ENCODE results near the gene FAM20C. TPM values are rescaled to one million over a fixed set of nuclear protein-coding genes. Genes with fewer than 3 reads are reported as not detected.

FAM20C gene
- total RNA-seq, 1 donor from 2014 or later = 11.8 TPM

DNA sequence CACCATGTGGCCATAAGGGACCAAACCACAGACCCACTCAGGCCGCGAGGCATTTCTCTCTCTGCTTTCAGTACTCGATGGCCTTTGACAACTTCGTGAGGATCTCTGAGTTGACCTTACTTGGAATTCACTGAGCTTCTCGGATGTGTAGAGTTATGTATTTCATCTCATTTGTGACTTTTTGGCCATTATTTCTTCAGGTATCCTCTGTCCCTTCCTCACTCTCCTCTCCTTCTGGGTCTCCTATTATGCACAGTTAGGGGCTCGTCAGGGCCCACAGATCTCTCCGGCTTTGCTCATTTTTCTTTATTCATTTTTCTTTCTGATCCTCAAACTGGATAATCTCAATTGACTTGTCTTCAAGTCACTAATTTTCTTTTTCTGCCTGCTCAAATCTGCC lies 81.0 kb downstream of the FAM20C start:
- DNase-seq = no peak

- DNase-seq = no peak
Measured at GRCh38 chr7:274266-274665, 81.9 kb downstream of the FAM20C start.

GRCh38 chr7:276230-276835 lies 84.0 kb downstream of the FAM20C start:
- DNase-seq = no peak

GRCh38 chr7:277228-277627 lies 84.9 kb downstream of the FAM20C start:
- DNase-seq = no peak

- DNase-seq = no peak
Measured at GRCh38 chr7:278081-278480, 85.7 kb downstream of the FAM20C start.

- DNase-seq = no peak
Measured at GRCh38 chr7:279821-280220, 87.5 kb downstream of the FAM20C start.

GRCh38 chr7:280461-280860 lies 88.1 kb downstream of the FAM20C start:
- DNase-seq = no peak

- DNase-seq = no peak
Measured at GRCh38 chr7:281637-282036, 89.3 kb downstream of the FAM20C start.

DNA sequence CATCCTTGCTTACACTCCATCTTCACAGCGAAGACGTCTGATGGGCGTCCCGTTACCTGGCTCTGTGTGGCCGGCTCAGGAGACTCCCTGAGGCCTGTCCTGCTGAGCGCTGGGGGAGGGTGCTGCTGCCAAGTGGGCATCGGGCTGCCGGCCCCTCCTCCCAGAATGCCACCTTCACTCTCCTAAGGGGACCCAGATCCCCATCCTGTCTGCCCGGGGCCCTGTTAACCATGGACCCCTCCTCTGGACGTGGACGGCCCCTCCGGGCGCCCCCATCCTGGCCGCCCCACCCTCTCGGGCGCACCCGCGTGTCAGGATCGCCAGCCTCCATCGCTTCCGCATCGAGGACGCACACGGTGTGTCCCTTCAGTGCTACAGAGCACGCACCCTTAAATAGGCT lies 90.2 kb downstream of the FAM20C start:
- DNase-seq = no peak

DNA sequence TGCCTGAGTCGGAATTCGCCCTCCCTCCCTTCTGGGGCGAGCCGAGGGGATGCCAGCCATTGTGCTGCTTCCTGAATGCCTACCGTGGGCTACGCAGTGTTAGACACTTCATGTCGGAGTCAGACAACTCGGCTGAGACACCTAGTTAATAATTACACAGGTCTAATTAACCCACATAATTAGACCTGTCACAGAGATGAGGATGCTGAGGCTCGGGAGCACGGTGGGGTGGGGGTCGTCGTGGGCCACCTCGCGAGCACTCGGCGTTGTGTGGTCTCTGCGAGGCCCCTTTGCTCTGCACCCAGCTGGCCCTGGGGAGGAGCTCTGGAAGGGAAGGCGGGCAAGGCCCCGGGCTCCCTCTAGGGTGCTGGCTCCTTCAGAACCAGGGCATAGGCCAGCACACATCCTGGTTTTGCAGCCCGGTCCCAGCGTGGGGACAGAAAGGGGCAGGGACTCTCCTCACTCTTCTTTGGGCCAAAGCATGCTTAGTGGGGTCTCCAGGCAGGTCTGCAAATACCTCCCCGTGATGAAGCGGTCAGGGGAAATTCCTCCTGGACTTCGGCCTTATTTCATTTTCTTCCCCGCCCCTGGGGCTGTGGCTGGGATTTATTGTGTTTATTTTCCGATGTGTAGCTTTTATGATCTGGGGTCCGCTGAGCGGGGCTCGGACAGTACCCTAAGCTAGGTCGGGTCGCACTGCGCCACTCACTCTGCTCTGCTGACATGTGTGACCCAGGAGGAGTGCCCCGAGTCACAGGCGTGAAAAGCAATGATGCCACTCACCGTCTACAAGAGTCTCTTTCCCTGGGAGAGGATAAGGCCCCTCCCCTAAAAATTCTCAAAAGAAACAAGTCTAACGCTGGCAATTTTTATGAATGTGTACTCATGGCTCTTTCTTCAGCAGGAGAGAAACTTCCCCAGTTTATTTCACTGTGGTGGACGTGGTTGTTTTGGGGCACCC lies 92.7 kb downstream of the FAM20C start:
- DNase-seq = no peak

DNA sequence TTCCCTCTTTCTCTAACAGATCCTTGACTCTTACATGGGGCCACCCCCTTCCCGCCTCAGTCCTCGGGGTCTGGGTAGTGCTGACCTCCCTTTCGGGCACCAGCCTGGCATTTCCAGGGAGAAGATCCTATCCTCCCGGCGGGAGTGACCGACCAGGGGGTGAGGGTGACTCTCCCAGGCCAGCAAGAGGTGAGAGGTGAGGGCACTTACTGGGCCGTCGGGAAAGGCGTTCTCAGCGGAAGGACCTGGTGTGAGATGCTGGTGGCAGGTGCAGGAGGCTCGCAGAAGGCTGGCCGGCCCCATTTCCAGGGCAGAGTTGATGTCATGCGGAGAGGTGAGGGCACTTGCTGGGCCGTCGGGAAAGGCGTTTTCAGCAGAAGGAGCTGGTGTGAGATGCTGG lies 93.4 kb downstream of the FAM20C start:
- DNase-seq = no peak

DNA sequence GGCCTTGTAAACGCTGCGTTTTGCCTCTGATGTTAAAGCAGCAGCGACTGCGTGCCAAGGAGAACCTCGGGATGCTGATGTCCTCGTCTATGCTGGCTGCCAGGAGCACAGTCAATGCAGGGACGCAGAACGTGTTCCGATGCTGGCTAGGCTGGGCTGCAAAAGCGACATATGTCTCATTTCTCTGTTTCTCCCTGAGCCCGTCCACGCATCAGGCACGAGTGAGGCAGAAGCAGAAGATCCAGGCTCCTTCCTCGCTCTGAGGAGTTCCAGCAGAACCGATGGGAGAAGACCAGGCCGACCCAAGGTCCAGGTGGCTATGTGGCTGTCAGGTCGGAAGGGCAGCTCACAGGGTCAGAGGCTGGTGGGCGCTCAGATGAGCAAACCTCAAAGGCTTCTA lies 93.9 kb downstream of the FAM20C start:
- DNase-seq = no peak

DNA sequence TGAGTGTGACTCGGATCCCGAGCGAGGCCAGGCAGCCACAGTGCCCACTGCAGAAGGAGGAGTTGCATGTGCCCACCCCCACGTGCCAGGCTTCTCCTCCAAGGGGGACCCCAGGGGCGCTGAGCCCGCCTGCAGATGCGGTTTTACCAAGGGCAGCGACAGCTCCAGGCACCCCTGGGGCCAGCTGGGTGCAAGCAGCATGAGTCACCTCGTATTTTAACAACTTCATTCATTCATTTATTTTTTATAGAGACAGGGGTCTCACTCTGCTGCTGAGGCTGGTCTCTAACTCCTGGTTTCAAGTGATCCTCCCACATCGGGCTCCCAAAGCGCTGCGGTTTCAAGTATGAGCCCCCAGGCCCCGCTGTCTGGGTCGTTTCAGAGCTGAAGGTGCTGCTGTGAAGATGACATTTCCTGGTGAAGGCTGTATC lies 96.3 kb downstream of the FAM20C start:
- no peak for DNase-seq

DNA sequence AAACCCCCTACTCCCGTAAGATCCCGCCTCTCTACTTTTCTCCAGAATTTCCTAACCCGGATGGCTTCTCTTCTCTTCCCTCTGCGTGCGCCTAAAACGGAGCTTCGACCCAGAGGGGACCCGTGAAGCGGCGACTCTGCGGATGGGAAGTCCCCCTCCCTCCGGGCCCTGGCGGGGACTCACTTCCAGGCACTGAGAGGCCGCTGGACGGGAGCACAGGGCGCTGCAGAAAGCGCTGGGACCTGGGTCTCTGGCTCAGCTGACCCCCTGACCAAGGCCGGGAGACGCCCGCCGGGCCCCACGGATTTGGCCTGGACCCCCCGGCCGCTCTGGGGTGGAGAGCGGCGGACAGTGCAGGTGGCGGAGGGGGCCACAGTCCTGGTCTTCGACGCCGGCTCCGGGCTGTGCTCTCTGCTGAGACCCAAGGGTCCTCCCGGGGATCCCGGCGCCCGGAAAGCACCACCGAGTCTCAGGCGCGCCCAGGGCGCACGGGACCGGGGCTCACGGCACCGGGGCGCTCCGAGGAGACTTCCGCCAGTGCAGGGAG lies 96.9 kb downstream of the FAM20C start:
- no peak for DNase-seq

DNA sequence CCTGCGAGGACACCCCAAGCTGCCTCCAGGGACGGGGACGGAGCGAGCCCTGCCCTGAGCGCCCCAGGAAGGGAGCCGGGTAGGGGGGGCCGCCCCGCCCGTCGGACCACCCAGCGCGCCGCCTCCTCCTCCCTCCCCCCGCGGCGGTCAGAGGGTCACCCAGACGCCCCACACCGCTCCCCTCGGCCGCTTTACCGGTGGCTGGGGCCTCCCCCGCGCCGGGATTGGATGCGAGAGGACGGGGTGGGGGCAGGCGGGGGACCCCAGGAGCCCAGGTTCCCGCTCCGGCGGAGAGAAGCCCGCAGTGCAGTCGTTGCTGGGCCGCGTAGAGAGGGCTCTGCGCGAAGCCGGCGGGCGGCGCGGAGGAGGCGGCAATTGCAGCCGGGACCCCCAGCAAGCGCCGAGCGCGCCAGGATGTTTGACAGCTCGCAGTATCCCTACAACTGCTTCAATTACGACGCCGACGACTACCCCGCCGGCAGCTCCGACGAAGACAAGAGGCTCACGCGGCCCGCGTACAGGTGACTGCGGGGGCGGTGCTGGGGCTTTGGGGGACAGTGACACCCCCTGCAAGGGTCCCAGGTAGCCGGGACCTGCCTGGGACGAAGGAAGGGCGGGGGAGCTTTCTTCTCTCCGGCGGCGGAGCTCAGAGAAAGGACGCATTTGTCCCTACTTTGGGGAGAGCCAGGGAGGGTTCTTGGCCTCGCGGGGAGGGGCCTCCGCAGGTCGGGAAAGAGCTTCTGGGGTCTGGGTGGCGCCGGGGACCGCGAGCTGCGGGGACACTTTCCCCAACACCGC lies 97.6 kb downstream of the FAM20C start, which contains the start of gene FOXL3:
Gene FOXL3 (plus strand): TSS at position 415 of the 798 bp plus-strand sequence. CDS start 0 bp downstream, at position 415.
- no peak for DNase-seq

- DNase-seq = no peak
Measured at GRCh38 chr7:290554-291372, 98.4 kb downstream of the FAM20C start.

- no peak for DNase-seq
Measured at GRCh38 chr7:291373-292092, 99.2 kb downstream of the FAM20C start.

DNA sequence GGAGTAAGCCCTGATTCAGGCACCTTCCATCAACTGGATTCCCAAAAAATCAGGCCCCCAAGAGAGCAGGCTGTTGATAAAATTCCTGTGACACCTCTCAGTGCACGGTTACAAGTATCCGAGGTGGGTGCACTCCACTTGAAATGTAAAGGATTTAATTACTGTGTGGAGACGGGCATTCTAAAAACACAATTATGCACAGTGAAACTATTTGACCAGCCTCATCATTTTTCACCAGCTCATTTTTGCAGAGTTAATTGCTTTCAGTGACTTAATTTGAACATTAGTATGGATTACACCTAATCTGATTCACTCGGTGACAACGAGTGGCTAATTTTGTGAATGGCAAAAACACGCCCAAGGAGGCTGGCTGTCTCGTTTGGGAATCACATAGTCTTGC lies 99.9 kb downstream of the FAM20C start:
- DNase-seq = no peak

GRCh38 chr7:292826-293225 lies 100.5 kb downstream of the FAM20C start:
- no peak for DNase-seq

DNA sequence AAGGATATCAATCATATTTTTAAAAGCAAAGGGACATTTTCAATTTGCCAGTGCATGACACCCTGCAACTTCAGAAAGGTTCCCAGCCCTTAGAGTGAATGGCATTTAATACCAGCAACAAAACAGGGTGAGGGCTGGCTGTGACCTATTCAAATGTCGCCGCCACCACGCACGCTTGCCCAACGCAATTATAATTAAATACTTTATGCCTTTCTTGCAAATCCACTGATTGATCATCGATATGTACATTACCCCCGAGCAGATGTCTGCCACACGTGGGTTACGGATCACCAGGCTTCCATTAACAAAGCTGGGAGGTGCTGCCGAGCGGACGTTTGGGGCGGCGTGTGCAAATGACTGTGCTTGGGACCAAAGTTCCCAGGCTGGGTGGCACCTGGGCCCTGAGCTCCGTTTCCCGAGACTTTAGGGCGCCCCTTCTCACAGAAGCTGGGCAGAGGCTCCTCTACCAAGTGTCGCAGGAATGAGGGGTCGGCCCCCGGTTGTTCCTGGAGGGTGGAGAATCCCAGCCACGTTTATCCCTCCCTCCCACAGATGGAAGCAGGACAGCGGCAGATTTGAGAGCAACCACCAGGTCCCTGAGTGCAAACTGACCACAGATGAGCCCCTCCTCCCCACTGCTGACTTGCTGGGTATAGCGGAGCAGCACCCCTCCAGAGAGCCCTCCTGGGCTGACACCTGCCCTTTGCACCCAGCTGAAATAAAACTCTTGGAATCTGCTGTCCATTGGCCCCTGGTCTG lies 101.5 kb downstream of the FAM20C start:
- DNase-seq = no peak
